Stimulated activated CD8-positive, alpha-beta memory T cell treated with anti-CD3 and anti-CD28 coated beads, Interleukin-12 subunit alpha, Interleukin-12 subunit beta, amount 100 ng/mL, for 1 hour (primary cell): ENCODE measurements around the gene LHFPL4.
"Not testable (repeated sequence)": the region's sequence is repeated elsewhere in the genome, so short reads cannot be mapped to it uniquely, and the experiment has no call there.

ENCODE experiments used
- DNase-seq: peaks from one replicate; pipeline ENCODE4 v3.0.0-alpha.2; 2020; ENCODE audit warnings: low read depth

Gene LHFPL4

DNA sequence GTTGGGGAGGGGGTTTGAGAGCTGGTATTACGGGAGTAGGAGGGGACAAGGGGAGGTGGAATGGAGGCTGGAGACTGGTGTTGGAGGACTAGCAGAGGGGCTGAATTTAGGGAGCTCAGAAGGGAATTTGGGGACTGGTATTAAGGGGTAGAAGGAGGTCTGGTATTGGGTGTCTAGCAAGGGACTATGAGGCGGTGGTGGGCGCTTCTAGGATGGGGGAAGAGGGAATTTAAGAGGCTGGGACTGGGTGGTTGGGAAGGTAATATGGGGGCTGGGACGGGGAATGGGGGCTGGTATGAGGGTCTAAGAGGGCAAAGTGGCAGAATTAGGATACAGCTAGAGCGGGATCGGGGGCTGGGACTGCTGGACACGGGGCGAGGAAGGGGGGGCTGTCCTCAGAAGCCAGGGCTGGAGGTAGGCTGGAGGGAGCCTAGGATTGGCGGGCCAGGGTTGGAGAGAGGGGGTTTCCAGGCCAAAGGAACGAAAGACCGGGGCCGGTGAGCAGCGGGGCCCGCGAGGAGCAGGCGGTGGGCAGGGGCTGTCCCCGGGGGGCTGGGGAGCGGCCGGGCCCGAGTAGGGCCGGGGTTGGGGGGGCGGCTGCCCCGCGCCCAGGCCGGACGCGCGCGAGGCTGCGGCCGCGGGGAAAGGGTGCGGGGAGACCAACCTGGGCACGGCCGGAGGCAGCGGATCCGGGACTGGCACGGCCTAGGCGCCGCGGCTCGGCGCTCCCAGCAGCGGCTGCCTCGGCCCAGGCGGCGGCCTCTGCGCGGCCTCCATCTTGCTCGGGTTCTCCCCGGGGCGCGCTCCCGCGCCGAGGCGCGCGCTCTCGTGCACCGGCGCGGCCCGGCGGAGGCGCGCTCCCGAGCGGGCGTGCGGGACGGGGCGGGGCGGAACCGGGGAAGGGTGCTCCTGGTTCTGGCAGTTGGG is at the start of gene LHFPL4:
Gene LHFPL4, minus strand, starts transcription at position 802 of the 927 bp plus-strand sequence. CDS start 1,143 bp downstream, outside the sequence.
- no peak for DNase-seq

GRCh38 chr3:9602620-9603019 is 49.0 kb upstream of the LHFPL4 start:
- DNase-seq = no peak

- DNase-seq = not testable (repeated sequence)
Observed at GRCh38 chr3:9601006-9601581, 47.5 kb upstream of the LHFPL4 start.

- no peak for DNase-seq
Observed at GRCh38 chr3:9600597-9600996, 47.0 kb upstream of the LHFPL4 start.

DNA sequence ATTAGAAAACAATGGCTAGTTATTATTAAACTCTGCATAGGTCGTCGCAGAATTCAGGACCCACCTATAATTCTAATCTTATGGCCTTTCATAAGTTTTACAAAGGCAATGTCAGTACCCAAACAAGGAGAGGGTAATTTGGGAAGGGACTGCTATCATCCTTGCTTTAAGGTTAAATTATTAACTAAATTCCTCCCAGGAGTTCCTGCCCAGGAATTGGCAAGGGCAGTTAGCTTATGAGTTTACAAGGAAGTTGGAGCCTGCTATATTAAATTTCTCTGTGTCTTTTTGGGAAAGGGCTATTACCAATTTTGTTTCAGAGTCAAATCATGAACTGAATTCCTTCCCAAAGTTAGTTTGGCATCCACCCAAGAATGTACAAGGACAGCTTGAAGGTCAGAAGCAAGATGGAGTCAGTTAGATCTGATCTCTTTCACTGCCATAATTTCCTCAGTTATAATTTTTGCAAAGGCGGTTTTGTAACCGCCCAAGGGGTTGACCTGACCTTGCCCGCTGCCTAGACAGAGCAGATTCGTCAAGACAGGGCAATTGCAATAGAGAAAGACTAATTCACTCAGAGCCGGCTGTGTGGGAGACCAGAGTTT is 45.3 kb upstream of the LHFPL4 start:
- DNase-seq = no peak

DNA sequence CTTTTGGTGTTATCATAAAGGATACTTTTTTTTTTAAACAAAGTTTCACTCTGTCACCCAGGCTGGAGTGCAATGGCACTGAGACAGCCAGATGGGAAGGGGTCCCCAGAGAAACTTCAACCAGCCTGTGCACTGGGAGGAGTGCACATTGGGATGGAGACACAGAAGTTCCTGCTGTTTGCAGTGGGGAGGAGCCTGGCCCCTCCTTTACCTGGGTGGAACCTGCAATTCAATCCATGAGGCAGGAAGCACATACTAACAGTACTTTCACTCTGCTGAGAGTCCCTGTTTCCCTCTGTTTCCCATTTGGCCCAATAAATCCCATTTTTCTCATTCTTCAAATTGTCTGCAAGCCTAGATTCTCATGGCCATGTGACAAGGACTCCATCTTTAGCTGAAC is 42.3 kb upstream of the LHFPL4 start:
- no peak for DNase-seq

GRCh38 chr3:9591781-9592180 is 38.2 kb upstream of the LHFPL4 start:
- not testable (repeated sequence) for DNase-seq

DNA sequence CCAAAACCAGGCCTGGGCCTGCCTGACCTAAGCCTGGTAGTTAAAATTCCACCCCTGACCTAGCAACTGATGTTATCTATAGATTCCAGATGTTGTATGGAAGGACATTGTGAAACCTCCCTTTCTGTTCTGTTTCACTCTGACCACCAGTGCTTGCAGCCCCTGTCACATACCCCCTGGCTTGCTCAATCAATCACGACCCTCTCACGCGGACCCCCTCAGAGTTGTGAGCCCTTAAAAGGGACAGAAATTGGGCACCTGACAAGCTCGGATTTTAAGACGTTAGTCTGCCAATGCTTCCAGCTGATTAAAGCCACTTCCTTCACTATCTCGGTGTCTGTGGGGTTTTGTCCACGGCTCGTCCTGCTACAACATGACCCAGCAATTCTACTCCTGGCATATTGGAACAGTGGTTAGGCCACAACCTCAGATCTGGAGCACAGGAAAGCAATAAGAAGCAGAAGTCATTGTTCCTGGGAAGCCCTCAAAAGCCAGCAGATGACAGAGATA is 36.7 kb upstream of the LHFPL4 start:
- no peak for DNase-seq

GRCh38 chr3:9583792-9584191 is 30.2 kb upstream of the LHFPL4 start:
- DNase-seq = no peak

- no peak for DNase-seq
Observed at GRCh38 chr3:9583371-9583770, 29.7 kb upstream of the LHFPL4 start.

DNA sequence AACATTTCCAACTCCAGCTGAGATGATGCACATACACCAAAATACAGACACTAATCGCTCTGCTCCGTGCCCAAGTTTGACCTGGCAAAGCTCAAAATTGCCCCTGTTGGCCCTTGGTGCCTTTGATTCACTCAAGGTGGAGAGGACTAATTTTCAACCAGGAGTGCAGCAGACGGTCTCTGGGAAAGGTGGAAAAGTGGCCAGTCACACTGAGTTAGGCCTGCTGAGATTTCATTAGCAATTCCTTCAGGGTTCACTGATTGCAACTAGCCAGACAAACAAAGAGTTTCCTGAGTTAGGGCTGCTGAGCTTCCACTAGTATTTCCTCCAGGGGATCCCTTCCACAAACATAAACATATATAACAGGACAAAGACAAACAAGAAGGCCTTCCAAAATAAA is 28.7 kb upstream of the LHFPL4 start:
- no peak for DNase-seq

- DNase-seq = no peak
Observed at GRCh38 chr3:9581742-9582141, 28.1 kb upstream of the LHFPL4 start.

GRCh38 chr3:9569054-9569453 is 15.4 kb upstream of the LHFPL4 start:
- DNase-seq = no peak

DNA sequence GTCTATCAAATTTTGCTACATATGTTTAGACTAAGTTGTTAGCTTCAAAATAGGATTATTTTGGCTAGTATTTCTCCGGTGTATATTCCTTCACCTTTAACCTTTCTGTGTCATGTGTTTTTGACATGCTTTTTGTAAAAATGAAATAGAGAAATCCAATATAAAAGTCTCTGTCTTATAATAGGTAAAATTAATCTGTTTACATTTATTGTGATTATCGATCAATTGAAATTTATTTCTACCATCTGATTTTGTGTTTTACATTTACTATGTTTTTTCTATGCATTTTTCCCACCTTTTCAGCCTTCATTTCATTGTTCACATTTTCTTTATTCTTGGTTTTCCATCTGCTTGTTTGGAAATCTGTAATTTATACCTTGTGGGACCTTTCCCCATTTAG is 11.7 kb upstream of the LHFPL4 start:
- no peak for DNase-seq

DNA sequence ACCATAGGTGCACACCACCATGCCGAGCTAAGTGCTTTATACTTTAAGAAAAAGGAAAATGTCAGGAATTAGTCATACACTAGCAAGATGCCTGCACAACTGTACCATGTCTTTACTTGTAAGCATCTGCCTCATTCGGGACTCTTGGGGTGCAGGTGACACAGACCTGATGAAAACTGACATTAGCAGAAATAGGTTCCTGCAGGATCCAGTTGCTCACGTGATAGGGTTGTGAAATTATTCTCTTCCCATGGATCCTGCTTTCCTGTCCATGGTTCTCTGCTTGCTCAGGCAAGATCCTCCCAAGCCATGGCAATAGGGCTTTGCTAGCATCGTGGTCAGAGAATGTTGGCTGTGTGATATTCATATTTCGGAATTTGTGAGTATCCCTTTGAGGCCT is 10.2 kb upstream of the LHFPL4 start:
- no peak for DNase-seq

DNA sequence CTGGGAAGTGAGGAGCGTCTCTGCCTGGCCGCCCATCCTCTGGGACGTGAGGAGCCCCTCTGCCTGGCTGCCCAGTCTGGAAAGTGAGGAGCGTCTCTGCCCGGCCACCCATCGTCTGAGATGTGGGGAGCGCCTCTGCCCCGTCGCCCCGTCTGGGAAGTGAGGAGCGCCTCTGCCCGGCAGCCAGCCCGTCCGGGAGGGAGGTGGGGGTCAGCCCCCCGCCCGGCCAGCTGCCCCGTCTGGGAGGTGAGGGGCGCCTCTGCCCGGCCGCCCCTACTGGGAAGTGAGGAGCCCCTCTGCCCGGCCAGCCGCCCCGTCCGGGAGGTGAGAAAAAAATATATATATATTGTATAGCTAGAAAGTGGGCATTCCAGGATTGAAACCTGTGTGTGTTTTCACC is 6.4 kb upstream of the LHFPL4 start:
- DNase-seq = not testable (repeated sequence)

DNA sequence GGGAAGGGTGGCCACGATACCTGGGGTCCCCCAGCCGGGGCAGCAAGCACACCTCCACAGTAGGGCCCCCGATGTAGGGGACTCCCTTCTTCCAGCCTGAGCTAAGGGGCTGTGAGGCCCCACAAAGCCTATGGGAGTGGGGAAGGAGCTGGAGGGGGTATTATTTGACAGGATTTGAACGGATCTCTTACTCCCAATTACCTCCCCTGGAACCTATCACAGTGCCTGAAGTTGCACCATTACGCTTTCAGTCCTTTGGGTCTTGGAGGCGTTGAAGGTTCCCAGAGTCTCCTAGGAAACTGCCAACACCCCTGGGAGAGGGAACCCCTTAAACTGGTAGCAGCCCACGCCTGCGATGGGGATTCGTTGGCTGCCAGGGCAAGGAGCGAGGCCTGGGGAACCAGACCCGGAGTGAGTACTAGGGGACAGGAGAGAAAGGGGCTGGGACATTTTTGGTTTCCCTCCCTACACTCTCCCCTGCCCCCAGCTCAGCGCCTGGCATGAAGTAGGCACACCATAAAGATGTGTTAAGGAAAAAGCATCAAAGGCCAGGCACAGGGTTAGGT is 409 bp upstream of the LHFPL4 start:
- DNase-seq = no peak

GRCh38 chr3:9552252-9552999 is 1.2 kb downstream of the LHFPL4 start:
- DNase-seq = no peak

- no peak for DNase-seq
Observed at GRCh38 chr3:9550999-9551398, 2.6 kb downstream of the LHFPL4 start.

DNA sequence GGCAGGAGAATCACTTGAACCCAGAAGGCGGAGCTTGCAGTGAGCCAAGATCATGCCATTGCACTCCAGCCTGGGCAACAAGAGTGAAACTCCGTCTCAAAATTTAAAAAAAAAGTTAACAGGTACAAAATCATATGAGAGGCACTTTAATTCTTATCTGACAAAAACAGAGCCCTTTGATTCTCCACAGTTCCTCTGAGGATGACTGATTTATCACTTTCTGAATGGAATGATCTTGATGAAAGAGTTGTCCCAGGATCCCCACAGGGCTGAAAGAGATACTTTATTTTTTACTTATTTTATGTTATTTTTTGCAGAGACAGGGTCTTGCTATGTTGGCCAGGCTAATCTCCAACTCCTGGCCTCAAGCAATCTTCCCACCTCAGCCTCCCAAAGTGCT is 4.0 kb downstream of the LHFPL4 start:
- no peak for DNase-seq

GRCh38 chr3:9548991-9549390 is 4.6 kb downstream of the LHFPL4 start:
- no peak for DNase-seq

DNA sequence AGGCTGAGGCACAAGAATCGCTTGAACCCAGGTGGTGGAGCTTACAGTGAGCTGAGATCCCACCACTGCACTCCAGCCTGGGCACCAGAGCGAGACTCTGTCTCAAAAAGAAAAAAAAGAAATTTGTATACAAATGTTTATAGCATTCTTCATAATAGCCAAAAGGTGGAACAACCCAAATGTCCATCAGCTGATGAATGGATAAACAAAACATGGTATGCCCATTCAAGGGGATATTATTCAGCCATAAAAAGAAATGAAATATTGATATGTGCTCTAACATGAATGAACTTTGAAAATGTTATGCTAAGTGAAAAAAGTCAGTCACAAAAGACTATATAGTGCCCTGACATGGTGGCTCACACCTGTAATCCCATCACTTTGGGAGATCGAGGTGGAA is 11.4 kb downstream of the LHFPL4 start:
- no peak for DNase-seq
